DMS153 (cell line): ENCODE measurements around the gene TAOK1.
"Not testable (repeated sequence)": the region's sequence is repeated elsewhere in the genome, so short reads cannot be mapped to it uniquely, and the experiment has no call there.

Experiments used
- DNase-seq: peaks from one replicate; lab custom pipeline; 2025; lab: John Stamatoyannopoulos, UW

TAOK1 gene

DNA sequence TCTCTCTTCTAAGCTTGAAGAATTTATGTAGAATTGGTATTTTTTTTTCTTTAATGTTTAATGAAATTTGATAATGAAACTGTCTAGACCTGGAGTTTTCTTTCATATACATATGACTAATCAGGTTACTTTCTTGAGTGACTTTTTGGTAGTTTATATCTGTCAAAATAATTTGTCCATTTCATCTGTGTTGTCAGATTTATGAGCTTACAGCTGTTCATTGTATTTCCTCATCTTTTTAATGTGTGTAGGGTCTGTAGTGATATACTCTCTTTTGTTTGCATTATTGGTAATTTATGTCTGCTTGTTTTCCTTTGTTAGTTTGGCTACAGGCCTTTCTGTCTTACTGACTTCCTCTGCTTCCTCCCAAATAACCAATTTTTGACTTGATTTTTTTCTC is 55.7 kb downstream of the TAOK1 start:
- DNase-seq = no peak

DNA sequence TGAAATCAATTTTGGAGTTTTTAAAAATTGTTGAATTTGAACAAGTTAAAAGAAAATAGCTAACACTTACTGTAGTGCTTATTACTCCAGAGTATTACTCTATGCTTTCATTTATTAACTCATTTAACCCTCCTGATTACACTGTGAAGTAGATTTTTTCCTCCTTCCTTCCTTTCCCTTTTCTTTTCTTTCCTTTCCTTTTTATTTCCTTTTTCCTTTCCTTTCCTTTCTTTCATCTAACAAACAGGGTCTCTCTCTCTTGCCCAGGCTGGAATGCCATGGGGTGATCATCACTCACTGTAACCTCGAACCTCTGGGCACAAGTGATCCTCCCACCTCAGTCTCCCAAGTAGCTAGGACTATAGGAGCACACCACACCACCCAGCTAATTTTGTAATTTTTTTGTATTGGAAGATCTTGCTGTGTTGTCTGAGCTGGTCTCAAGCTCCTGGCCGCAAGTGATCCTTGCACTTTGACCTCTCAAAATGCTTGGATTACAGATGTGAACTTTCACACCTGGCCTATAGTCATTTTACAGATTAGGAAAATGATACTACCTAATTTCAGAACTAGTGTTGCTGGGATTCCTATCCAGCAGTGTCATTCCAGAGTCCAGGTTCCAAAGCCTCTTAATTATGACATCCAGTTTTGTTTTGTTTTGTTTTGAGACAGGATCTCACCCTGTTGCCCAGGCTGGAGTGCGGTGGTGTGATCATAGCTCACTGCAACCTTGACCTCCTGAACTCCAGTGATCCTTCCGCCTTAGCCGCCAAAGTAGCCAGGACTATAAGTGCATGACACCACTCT is 59.9 kb downstream of the TAOK1 start:
- no peak for DNase-seq

DNA sequence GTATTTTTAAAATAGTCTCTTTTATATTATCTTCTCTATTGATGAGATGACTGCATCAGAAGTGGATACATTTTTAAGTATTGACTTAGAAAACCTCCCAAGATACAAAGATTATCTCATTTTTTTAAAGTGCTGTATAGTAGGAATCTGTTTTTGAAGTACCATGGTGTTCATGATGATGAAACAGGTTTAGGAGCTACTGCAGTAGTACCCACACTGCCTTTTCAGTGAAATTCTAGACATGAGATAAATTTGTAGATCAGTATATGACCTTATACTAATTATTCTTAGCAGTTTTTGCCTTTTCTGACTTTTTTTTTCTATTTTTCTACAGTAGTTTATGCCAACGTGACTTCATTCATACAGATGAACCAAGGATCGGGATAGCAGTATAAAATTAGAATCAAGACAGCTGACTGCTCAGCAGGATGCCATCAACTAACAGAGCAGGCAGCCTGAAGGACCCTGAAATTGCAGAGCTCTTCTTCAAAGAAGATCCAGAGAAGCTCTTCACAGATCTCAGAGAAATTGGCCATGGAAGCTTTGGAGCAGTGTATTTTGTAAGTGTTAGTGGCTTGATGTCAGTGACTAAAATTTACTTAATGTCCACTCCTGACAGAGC is 61.1 kb downstream of the TAOK1 start:
- DNase-seq = no peak

DNA sequence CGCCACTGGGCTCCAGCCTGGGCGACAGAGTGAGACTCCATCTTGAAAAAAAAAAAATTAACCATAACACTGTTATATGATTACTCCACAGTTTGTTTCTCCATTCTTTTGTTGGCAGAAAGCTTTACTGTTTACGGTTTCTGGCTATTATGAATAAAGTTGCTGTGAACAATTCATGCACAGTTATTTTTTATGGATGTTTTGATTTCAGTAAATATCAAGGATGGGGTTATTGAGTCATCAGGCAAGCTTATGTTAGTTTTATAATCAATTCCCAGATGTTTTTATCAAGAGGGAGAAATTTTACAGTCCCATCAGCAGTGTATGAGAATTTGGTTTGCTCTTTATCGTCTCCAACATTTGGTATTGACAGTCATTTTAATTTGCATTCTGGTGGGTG is 67.9 kb downstream of the TAOK1 start:
- DNase-seq = no peak

DNA sequence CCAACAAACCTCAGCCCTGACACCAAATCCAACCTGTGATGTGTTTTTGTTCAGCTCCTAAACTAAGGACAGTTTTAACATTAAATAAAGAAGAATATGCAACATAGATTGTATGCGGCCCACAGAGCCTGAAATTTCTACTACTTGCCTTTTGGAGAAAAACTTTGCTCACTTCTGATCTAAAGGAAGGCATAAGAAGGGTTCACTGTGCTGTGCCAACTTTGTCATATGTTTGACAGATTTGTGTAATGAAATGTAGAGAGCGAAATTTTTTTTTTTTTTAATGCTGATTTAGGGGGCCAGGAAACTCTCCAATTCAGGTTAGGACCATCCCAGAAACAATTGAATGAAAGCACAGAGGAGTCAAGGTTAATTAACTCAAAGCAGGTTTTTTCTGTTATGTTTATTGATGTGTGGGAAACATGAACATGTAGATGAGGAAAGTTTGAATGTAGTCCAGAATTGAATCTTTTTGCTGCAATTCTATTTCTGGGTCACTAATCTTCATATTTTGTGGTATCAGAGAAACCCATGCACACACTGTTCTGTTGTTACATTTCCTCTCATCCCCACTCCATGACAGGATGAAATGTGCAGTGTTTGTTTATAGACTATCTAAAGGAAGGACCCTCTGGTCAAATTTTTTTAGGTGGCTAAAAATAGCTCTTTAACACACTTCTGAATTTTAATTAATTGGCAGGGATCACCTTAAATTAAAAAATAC is 71.5 kb downstream of the TAOK1 start:
- DNase-seq = no peak

DNA sequence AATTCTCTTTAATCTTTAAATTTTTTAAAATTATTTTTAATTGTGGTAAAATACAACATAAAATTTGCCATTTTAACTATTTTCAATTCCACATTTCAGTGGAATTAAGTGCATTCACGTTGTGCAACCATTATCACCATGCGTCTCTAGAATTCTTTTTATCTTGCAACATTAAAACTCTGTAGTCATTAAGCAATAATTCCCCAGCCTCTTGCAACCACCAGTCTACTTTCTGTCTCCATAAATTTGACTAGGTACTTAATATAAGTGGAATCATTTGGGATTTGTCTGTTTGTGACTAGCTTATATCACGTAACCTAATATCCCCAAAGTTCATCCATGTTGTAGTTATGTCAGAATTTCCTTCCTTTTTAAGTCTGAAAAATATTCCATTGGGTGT is 79.1 kb downstream of the TAOK1 start:
- DNase-seq = no peak

DNA sequence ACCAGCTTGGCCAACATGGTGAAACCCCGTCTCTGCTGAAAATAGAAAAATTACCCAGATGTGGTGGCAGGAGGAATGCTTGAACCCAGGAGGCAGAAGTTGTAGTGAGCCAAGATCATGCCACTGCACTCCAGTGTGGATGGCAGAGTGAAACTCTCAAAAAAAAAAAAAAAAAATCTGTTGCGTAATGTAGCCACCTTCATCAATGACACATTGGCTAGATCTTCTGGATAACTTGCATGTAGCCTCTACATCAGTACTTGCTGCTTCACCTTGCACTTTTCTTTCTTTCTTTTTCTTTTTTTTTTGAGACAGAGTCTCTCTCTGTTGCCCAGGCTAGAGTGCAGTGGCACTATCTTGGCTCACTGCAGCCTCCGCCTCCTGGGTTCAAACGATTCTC is 83.3 kb downstream of the TAOK1 start:
- not testable (repeated sequence) for DNase-seq

DNA sequence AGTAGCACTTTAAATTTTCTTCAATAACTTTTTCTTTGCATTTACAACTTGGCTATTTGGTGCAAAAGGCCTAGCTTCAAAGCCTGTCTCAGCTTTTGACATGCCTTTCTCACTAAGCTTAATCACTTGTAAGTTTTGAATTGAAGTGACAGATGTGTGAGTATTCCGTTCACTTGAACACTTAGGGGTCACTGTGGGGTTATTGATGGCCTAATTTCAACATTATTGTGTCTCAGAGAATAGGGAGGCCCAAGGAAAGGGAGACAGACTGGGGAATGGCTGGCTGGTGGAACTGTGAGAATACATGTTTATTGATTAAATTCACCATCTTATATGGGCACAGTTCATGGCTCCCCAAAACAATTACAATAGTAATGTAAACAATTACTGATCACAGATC is 84.1 kb downstream of the TAOK1 start:
- DNase-seq = no peak

DNA sequence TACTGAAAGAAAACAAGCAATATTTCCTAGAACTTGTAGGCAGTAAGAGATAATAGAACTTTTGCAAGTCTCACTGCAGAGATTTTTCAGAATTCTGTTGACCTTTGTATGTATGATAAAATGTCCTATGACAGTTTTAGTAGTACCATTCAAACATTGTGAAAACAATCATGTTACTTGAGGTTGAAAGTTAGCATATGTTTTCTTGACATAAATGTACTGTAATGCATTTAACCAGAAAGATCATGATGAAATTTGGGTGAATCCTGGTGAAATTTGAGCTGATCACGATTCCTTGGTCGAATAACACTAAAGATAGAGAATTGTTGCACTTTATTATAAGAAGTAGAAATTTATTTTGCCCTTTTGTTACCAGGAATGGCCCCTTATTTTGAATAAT is 85.7 kb downstream of the TAOK1 start:
- no peak for DNase-seq

DNA sequence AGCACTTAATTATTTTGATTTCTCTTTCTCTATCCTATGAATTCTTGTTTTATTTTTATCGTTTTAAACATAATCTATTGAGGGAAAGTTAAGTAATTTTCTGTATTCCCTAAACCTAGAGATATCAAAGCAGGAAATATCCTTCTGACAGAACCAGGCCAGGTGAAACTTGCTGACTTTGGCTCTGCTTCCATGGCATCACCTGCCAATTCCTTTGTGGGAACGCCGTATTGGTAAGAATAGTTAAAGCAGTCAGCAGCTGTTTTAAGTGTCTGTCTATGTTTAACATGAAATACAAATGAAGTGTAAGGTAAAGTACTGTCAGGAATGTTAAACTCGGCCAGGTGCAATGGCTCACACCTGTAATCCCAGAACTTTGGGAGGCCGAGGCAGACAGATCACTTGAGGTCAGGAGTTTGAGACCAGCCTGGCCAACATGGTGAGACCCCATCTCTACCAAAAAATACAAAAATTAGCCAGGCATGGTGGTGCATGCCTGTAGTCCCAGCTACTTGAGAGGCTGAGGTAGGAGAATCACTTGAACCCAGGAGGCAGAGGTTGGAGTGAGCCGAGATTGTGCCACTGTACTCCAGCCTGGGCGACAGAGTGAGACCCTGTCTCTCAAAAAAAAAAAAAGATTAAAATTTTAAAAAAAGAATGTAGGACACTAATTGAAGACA is 90.2 kb downstream of the TAOK1 start:
- peak; percentile 14 for DNase-seq

DNA sequence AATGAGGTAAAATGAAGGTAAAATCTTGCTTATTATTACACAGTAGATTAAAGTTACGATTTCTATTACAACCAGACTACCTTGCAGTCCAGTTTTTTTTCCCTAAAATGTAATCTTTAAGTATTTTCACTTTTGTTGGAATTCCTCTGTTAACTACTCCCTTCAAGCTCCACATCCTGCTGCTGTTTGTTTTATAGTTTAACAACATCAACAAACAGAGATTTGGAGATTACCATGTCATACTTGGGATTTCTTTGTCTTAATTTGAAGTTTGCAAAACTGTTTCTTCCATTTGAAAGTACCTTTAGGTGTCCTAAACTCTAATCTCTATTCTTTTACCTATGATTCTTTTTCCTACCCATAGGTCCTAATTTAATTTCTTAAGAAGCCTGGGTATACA is 93.3 kb downstream of the TAOK1 start:
- DNase-seq = no peak

DNA sequence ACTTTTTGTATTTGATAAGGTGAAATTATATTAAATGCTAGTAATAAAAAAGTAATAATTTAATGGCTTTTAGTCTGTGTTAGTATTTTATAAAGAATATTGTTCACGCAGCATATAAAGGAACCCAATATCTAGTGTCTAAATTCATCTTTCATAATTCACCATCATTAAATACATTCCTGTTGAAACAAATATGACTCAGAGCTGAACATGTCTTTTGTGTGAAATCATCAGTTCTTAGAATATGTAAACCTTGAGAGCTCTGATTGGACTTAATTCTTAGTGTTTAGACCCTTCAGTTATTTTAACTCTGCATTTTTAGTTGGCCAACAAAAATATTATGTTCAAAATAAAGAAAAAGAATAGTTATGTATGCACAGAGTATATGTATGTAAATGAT is 104.8 kb downstream of the TAOK1 start:
- no peak for DNase-seq

DNA sequence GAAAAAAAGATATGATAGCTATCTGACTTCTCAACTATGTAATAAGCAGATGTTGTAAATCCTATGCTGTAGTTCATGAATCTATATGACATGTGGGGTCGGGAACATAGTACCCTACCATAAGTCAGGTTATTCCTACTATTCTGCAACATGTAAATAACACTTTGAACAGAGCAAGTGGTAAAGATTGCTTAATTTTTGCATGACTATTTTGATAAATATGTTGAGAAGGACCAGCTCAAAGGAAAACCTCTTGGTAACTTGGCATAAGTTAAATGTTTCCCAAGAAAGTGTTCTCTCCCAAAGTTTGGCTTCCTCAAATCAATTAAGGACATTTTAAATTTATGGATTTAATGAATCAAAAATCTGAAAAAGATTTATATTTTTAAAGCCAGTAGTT is 114.5 kb downstream of the TAOK1 start:
- DNase-seq = no peak

DNA sequence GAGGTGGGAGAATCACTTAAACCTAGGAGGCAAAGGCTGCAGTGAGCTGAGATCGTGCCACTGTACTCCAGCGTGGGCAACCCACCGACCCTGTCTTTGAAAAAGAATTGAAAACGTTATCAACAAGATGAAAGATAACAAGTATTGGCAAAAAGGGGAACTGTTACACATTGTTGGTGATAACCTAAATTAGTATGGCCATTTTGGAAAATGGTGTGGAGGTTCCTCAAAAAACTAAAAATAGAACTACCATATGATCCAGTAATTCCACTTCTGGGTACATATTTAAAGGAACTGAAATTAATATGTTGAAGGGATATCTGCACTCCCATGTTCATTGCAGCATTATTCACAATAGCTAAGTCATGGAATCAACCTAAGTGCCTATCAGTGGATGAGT is 115.7 kb downstream of the TAOK1 start:
- DNase-seq = no peak

DNA sequence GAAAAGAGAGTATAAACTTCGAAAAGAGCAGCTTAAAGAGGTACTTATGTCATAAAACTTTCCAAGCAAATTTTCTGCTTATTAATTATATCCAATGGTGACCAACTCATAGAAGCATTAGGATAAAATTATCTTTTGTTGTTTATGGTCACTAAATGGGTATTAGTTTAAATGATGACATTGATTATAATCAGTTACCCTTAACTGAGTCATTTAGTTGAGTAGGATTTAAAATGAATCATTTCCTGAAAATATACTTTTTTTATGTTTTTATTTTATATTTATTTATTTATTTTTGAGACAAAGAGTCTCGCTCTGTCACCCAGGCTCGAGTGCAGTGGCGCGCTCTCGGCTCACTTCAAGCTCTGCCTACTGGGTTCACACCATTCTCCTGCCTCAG is 120.8 kb downstream of the TAOK1 start:
- DNase-seq = no peak

DNA sequence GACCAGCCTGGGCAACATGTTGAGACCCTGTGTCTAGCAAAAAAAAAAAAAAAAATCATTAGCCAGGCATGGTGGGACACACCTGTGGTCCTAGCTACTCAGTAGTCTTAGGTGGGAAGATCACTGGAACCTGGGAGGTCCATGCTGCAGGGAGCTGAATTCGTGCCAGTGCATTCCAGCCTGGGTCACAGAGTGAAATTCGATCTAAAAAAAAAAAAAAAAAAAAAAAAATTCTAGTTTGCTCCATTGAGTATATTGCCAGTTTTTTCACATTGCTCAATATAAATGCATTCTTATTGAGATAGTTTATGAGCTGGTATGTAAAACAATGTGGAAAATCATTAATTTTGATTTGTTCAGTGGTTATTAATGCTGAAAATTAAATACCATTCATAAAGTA is 124.6 kb downstream of the TAOK1 start:
- no peak for DNase-seq

DNA sequence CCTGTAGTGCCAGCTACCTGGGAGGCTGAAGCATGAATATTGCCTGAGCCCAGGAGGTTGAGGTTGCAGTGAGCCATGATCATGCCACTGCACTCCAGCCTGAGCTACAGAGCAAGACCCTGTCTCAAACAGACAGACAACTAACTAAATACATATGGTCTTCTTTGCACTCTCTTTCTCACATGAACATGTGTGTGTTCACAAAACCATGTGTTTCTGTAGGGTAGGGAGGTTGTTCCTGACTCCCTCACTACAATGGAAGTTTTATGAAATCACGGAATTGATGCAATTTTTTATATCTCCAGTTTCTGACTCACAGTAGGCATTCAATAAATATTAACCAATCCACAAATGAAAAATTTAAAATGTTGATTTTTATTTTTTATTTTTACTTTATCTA is 128.2 kb downstream of the TAOK1 start:
- no peak for DNase-seq

DNA sequence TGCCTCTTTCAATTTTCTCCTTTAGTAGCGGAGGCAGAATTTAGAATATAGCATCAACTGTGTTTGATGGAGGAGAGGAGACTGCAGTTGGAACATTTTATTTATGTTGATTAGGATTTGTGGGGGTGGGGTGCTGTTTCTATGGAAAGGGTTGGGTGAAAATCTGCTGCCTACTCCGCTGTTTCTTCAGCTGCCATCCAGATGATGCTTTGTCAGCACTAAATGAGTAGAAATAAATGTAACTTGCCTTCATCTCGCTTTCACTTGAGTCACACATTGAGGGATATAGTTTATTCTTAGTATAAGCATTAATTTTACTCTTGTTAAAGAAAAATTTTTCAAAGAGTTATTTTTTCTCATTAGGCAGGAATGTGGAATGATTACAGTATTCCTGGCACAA is 134.5 kb downstream of the TAOK1 start:
- DNase-seq = no peak

DNA sequence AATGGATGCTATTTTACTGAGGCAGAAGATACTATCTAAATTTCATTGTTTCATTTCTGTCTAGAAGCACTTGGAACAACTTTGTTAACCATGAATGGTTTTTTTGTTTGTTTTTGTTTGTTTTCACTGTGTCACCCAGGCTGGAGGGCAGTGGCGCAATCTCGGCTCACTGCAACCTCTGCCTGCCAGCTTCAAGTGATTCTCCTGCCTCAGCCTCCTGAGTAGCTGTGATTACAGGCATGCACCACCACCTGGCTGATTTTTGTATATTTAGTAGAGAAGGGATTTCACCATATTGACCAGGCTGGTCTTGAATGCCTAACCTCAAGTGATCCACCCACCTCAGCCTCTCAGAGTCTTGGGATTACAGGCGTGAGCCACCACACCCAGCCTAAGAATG is 136.2 kb downstream of the TAOK1 start:
- DNase-seq = no peak

DNA sequence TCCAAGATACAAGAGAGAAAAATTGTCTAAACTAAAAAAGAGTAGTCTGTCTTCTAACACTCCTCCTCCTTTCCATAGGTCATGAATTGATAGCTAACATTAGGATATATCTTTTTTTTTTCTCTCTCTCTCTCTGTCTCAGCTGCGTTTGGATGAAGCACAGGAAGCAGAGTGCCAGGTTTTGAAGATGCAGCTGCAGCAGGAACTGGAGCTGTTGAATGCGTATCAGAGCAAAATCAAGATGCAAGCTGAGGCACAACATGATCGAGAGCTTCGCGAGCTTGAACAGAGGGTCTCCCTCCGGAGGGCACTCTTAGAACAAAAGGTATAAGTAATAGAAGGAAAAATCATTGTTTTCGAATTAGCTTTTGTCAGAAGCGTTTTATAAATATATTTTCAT is 143.8 kb downstream of the TAOK1 start:
- no peak for DNase-seq

DNA sequence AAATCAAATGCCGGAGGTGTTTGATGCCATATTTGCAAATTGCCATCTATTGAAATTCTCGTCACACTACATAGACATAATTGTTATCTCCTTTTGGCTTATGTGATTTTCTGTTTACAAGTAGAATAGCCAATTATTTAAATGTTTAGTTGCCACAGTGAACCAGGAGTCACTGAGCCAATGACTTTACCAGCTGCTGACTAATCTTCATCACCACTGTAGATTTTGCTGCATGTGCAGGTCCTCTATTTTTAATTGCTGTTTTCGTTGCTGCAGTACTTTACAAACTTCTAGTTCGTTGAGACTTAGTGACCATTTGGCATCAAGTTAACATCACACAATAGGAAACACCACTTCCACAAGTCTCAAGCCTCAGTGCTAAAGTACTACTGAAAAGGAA is 153.9 kb downstream of the TAOK1 start:
- no peak for DNase-seq

DNA sequence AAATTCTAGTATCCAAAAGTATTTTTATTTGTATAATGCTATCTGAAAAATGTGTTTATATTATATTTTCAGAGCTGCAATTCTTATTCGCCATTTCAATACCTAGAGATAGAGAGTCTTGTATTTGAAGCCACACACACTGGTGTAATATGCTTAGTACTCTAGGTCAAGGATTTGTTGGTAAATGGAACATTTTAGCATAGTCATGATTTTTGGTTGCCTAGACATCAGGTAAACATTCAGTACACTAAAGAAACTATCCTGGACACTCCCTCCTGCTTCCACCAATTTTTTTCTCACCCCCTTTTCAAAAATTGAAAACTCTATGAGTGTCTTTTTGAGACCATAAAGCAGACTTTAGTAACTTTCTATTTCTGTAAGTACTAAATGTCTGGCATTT is 155.9 kb downstream of the TAOK1 start:
- DNase-seq = no peak

DNA sequence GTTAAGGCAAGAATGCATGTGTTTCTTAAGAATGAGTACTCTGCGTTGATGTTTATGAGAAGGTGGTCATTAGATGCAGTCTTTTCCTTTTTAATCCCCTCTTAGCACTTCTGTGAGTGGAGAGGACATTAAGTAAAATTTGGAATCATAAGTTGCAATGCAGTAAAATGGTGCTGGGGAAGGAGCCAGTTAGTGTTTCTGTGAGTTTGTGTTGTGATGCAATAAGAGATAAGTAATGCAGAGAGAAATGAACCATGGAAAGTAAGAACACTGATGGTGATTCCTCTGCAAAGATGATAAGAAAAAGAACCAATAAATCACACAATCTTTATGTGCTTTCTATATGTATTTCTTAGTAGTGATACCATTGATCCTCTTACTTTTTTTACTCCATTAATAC is 156.7 kb downstream of the TAOK1 start:
- DNase-seq = no peak
